HepG2 (cell line): ENCODE measurements around the gene SNAPC4. TPM values are rescaled to one million over a fixed set of nuclear protein-coding genes. Genes with fewer than 3 reads are reported as not detected.
A peak's percentile ranks its signal among the peaks of the same experiment; 100 is the strongest.

Experiments
- CBX5 ChIP-seq: sonication (generic); formaldehyde crosslinking; IDR thresholded peaks from 2 replicates; pipeline ENCODE4 v1.4.0; 2020; ENCODE audit warnings: missing genetic modification reagents, borderline replicate concordance
- EEA1 ChIP-seq: sonication (generic); formaldehyde crosslinking; IDR thresholded peaks from 2 replicates; pipeline ENCODE4 v1.5.1; 2020; ENCODE audit warnings: mild to moderate bottlenecking, missing genetic modification reagents, borderline replicate concordance
- NFIB ChIP-seq: sonication (generic); formaldehyde crosslinking; IDR thresholded peaks from 2 replicates; pipeline ENCODE4 v1.9.0; 2021; ENCODE audit warnings: missing genetic modification reagents, mild to moderate bottlenecking, borderline replicate concordance
- SATB2 ChIP-seq: sonication (generic); formaldehyde crosslinking; IDR thresholded peaks from 2 replicates; pipeline ENCODE4 v1.5.0; 2020; ENCODE audit warnings: missing genetic modification reagents
- SMAD1 ChIP-seq: sonication (generic); formaldehyde crosslinking; IDR thresholded peaks from 2 replicates; pipeline ENCODE4 v1.4.0; 2020; ENCODE audit warnings: missing genetic modification reagents, low read depth, mild to moderate bottlenecking, borderline replicate concordance
- SP4 ChIP-seq: sonication (generic); formaldehyde crosslinking; IDR thresholded peaks from 2 replicates; pipeline ENCODE4 v1.8.1; 2023; ENCODE audit warnings: mild to moderate bottlenecking, missing genetic modification reagents
- WIZ ChIP-seq: sonication (generic); formaldehyde crosslinking; IDR thresholded peaks from 2 replicates; pipeline ENCODE4 v1.5.1; 2020; ENCODE audit warnings: mild to moderate bottlenecking, missing genetic modification reagents
- ZFP36L1 ChIP-seq: sonication (generic); formaldehyde crosslinking; IDR thresholded peaks from 2 replicates; pipeline ENCODE4 v1.8.0; 2022; ENCODE audit warnings: mild to moderate bottlenecking, missing genetic modification reagents, moderate library complexity
- ZNF768 ChIP-seq: sonication (generic); formaldehyde crosslinking; IDR thresholded peaks from 2 replicates; pipeline ENCODE4 v1.4.0; 2020; ENCODE audit warnings: missing genetic modification reagents
- ZSCAN25 ChIP-seq: sonication (generic); formaldehyde crosslinking; IDR thresholded peaks from 2 replicates; pipeline ENCODE4 v1.8.0; 2022; ENCODE audit warnings: mild to moderate bottlenecking, missing genetic modification reagents
- polyA plus RNA-seq, 8 experiments: library from polyadenylated mRNA; depleted of rRNA in 3 of 8; stranded (reverse) in 7 of 8; unstranded in 1 of 8; fragments of >200 nt; fragmentation: Illumina TruSeq in 4 of 8; extraction: Trizol in 4 of 8; gene quantifications; 2 replicates each; pipeline versions ENCODE4 v1.2.1 to v1.2.3, GENCODE V29; 2011 to 2016; ENCODE audit warnings: low read depth in 4 of 8, missing spikeins in 1 of 8, mixed read lengths in 1 of 8; ENCODE audit not compliant: insufficient read depth in 1 of 8
- total RNA-seq, 5 experiments: library from RNA; depleted of rRNA; stranded (reverse); fragments of >200 nt; fragmentation: Illumina TruSeq; extraction: Trizol; gene quantifications; 2 replicates each; pipeline ENCODE4 v1.2.3, GENCODE V29; 2016; ENCODE audit warnings: low read depth in 1 of 5
- TF ChIP-seq, protein P1 (sequence below): sonication (generic); formaldehyde crosslinking; IDR thresholded peaks from 2 replicates; pipeline ENCODE4 v1.5.1; 2020; ENCODE audit warnings: mild to moderate bottlenecking, missing genetic modification reagents, borderline replicate concordance
- TF ChIP-seq, protein P2 (sequence below): IDR thresholded peaks from 2 replicates; pipeline ENCODE4 v1.6.1; 2016; ENCODE audit warnings: low read depth, borderline replicate concordance
- TF ChIP-seq, protein P3 (sequence below): sonication (generic); formaldehyde crosslinking; IDR thresholded peaks from 2 replicates; pipeline ENCODE4 v1.4.0; 2020; ENCODE audit warnings: mild to moderate bottlenecking, missing genetic modification reagents

The SNAPC4 gene
- total and polyA plus RNA-seq, 2 of the 13 experiments (the other 11 are each of a cell fraction or from before 2014, with no cell fraction given): 2.0 to 6.0 TPM

DNA sequence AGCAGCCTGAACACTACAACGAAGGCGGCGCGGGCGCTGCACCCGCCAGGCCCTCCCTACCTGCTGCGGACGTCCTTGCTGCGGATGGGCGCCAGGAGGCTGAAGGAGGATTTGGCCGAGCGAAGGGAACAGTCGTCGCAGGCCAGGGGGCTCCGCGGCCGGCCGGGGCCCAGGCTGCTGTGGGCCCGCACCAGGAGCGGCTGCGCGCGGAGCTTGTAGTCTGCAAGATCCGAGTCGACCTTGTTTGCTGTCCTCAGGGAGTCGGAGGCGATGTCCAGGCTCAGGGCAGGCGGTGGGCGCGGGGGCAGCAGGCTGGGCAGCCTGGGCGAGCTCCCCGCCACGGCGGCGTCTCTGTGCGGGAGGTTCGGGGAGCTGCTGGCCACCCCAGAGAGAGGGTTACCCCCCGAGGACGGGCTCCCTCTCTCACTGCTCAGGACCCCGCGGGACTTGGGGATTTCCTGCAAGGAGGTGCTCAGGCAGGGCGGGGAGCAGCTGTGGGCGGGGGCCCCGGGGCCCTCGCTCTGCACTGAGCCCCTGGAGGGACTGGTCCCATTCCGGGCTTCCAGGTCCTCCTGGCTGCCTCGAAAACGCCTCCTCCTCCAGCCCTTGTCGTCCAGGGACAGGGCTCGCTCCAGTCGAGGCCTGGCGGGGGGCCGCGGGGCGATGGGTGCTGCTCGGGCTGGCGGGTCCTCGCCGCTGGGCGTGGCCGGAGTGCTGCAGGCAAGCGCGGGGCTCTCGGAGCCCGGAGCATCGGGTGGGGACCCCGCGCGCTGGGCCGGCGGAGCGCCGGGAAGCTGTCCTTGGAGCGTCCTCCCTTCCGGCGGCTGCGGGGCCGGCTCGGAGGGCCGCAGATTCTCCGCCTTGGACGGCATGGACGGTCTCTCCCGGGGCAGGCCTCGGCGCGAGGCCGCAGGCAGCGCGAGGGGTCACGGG is 38.8 kb upstream of the SNAPC4 start (continued):
- TF ChIP-seq, protein P1, sequence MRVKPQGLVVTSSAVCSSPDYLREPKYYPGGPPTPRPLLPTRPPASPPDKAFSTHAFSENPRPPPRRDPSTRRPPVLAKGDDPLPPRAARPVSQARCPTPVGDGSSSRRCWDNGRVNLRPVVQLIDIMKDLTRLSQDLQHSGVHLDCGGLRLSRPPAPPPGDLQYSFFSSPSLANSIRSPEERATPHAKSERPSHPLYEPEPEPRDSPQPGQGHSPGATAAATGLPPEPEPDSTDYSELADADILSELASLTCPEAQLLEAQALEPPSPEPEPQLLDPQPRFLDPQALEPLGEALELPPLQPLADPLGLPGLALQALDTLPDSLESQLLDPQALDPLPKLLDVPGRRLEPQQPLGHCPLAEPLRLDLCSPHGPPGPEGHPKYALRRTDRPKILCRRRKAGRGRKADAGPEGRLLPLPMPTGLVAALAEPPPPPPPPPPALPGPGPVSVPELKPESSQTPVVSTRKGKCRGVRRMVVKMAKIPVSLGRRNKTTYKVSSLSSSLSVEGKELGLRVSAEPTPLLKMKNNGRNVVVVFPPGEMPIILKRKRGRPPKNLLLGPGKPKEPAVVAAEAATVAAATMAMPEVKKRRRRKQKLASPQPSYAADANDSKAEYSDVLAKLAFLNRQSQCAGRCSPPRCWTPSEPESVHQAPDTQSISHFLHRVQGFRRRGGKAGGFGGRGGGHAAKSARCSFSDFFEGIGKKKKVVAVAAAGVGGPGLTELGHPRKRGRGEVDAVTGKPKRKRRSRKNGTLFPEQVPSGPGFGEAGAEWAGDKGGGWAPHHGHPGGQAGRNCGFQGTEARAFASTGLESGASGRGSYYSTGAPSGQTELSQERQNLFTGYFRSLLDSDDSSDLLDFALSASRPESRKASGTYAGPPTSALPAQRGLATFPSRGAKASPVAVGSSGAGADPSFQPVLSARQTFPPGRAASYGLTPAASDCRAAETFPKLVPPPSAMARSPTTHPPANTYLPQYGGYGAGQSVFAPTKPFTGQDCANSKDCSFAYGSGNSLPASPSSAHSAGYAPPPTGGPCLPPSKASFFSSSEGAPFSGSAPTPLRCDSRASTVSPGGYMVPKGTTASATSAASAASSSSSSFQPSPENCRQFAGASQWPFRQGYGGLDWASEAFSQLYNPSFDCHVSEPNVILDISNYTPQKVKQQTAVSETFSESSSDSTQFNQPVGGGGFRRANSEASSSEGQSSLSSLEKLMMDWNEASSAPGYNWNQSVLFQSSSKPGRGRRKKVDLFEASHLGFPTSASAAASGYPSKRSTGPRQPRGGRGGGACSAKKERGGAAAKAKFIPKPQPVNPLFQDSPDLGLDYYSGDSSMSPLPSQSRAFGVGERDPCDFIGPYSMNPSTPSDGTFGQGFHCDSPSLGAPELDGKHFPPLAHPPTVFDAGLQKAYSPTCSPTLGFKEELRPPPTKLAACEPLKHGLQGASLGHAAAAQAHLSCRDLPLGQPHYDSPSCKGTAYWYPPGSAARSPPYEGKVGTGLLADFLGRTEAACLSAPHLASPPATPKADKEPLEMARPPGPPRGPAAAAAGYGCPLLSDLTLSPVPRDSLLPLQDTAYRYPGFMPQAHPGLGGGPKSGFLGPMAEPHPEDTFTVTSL (CRISPR knock-in tag): no peak
- TF ChIP-seq WIZ (no peak), NFIB (CRISPR knock-in tag) (no peak), ZNF768 (peak; percentile 77), ZFP36L1 (CRISPR knock-in tag) (no peak), SP4 (CRISPR knock-in tag) (no peak), CBX5 (CRISPR knock-in tag) (no peak), EEA1 (no peak), SMAD1 (no peak), ZSCAN25 (CRISPR knock-in tag) (no peak), SATB2 (CRISPR knock-in tag) (no peak)
- TF ChIP-seq, protein P2, sequence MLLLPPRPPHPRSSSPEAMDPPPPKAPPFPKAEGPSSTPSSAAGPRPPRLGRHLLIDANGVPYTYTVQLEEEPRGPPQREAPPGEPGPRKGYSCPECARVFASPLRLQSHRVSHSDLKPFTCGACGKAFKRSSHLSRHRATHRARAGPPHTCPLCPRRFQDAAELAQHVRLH (CRISPR knock-in tag): no peak
- TF ChIP-seq, protein P3, sequence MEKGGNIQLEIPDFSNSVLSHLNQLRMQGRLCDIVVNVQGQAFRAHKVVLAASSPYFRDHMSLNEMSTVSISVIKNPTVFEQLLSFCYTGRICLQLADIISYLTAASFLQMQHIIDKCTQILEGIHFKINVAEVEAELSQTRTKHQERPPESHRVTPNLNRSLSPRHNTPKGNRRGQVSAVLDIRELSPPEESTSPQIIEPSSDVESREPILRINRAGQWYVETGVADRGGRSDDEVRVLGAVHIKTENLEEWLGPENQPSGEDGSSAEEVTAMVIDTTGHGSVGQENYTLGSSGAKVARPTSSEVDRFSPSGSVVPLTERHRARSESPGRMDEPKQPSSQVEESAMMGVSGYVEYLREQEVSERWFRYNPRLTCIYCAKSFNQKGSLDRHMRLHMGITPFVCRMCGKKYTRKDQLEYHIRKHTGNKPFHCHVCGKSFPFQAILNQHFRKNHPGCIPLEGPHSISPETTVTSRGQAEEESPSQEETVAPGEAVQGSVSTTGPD (CRISPR knock-in tag): no peak
